ENCODE results near the gene EBF3.

GRCh38 chr10:129881641-129882040 lies 82.4 kb downstream of the EBF3 start:
- TF ChIP-seq CTCF (IDR thresholded peaks at IDR 0.05) (no peak), POLR2A (IDR thresholded peaks at IDR 0.05) (no peak)

Measured in Peyer's patch (tissue), 4 donors.